HFF-Myc (cell line): ENCODE data around the gene ZNF501.

Experiments used
- DNase-seq: peaks from one replicate; pipeline ENCODE4 v3.0.0-alpha.2; 2011; ENCODE audit warnings: low read depth; ENCODE audit errors: extremely low read depth
- H3K4me3 ChIP-seq: replicated peaks from 2 replicates; pipeline ENCODE4 v1.5.1; 2011; ENCODE audit warnings: low read depth, mild to moderate bottlenecking, control low read depth, low read length
- CTCF ChIP-seq: IDR thresholded peaks from 2 replicates; pipeline ENCODE4 v1.5.1; 2012; ENCODE audit warnings: mild to moderate bottlenecking, low read depth, low read length, control low read depth; ENCODE audit errors: missing control alignments

ZNF501 gene

GRCh38 chr3:44721231-44722102 lies 8.0 kb upstream of the ZNF501 start:
- no peak for TF ChIP-seq CTCF
- no peak for DNase-seq
- no peak overlapping the region for H3K4me3 ChIP-seq

GRCh38 chr3:44722103-44722401 lies 7.4 kb upstream of the ZNF501 start:
- no peak for DNase-seq
- no peak overlapping the region for H3K4me3 ChIP-seq
- no peak for TF ChIP-seq CTCF

GRCh38 chr3:44734646-44735168 lies 5.3 kb downstream of the ZNF501 start:
- no peak for DNase-seq
- no peak overlapping the region for H3K4me3 ChIP-seq
- TF ChIP-seq CTCF, result no peak

- TF ChIP-seq CTCF, result no peak
Observed at GRCh38 chr3:44761101-44761423, 31.6 kb downstream of the ZNF501 start.

GRCh38 chr3:44761424-44762169 lies 32.2 kb downstream of the ZNF501 start, which contains the start of the genes KIAA1143 and KIF15:
KIAA1143 (minus strand) TSS chr3:44761619; CDS start chr3:44761602, 17 bp downstream.
KIF15 (plus strand) TSS chr3:44761794; CDS start chr3:44761866, 72 bp downstream.
- peak; percentile 86 for DNase-seq
- H3K4me3 ChIP-seq, result peak within 1 kb of the TSS; percentile 90
- TF ChIP-seq CTCF, result no peak

More at GRCh38 chr3:44761101-44761423, 31.6 kb downstream of the ZNF501 start:
- no peak for DNase-seq
- H3K4me3 ChIP-seq, result peak overlapping the region; percentile 90

GRCh38 chr3:44762170-44762677 lies 32.8 kb downstream of the ZNF501 start:
- no peak for DNase-seq
- no peak for TF ChIP-seq CTCF
- peak overlapping the region; percentile 90 for H3K4me3 ChIP-seq
